ENCODE results near the gene CEMIP. TPM values are rescaled to one million over a fixed set of nuclear protein-coding genes. Genes with fewer than 3 reads are reported as not detected.

Gene CEMIP
- polyA plus RNA-seq, 10 donors = 0.94 to 3.5 (median 2.0) TPM

GRCh38 chr15:80780416-80781221 lies 1.4 kb downstream of the CEMIP start:
- peak; percentile 45 to 85 (median 70) for DNase-seq

- DNase-seq = no peak
Observed at GRCh38 chr15:80783260-80783659, 4.1 kb downstream of the CEMIP start.

DNA sequence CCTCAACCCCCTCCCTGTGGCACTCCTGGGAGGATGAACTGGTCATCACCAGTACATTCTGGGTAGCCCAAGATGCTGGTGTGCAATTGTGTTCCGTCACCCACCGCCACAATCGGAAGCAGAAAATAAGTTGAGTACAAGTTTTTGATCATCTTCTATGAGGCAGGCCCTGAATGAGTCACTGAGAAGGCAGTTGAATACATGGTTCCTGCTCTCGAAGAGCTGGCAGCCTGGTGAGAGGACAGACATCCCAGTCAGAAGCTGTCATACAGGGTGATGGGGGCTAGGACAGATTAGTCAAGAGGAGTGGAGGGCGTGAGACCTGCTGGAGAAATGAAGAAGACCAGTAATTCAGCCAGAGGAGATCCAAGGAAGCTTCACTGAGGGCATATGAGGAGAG lies 6.2 kb downstream of the CEMIP start:
- DNase-seq = no peak

DNA sequence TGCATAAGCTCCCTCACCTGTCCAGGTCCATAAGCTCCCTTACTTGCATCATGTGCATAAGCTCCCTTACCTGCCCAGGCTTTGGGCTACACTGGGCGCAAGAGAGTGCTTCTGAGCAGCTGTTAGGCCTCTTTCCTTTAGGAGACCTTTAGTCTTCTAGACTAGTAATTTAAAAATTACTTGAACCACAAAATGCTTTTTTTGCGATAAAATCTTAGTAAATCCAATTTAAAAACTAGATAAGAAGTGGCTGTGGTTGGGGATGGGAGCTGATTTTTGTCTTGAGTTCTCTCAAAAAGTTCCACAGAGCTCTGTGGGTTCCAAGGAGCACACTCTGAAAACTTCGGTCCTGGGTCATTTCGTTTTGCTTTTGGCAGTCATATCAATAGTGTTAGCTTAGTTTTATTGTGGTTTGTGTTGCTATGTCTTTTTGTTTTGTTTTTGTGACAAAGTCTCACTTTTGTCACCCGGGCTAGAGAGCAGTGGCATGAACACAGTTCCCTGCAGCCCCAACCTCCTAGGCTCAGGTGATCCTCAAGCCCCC lies 6.7 kb downstream of the CEMIP start:
- no peak for DNase-seq

GRCh38 chr15:80787316-80787715 lies 8.1 kb downstream of the CEMIP start:
- DNase-seq = no peak

DNA sequence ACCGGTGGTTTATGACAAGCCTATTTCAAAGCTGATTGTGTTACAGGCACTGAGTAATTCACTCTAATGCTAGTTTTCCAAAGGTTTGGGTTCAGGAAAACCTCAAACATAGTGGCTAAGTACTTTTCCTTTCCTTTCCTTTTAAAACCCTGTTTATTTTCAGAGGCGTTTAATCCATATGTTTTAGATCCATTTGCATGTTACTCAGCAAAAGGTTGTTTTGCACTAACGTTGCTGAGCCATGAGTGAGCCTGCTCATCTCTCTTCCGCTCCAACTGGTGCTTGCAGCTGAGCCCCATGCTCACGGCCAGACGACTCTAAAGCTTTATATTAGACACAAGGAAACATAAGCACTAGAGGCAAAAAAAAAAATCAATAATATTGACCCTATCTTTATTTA lies 9.4 kb downstream of the CEMIP start:
- DNase-seq = peak in 1 of 3 donors; percentile 39

GRCh38 chr15:80789296-80789695 lies 10.1 kb downstream of the CEMIP start:
- DNase-seq = no peak

DNA sequence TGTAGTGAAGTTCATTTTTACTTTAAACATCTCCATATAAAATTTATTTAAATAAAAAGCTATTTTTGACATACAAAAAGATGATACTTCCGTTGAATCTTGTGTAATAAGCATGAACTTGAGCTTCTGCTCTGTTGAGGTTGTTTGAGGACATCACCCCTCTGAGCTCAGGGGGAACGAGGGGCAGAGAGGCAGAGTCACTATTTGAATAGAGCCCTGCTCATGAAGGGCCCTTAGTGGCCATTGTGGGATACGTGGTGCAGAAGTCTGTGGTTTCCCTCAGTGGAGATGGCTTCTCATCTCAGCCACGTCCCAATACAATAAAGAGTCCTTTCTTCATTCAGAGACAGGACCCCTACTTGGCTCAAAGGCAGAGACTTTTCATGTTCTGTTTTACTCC lies 10.6 kb downstream of the CEMIP start:
- no peak for DNase-seq

DNA sequence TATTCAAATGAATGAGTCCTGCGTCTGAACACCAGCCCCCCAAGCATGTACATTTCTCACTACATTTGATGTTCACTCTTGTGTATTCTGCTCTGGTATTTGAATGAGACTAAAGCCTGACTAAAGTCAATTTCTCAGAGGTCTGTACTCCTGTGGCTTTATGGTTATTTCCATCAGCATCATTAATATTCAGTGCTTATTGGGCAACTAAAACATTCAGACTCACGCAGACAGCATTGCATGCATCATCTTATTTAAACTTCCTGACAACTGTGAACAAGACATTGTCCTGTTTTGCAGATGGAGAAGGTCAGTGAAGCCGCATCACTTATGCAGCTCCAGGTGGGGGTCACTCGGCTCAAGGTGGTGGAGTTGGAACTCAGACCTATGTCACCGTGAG lies 11.1 kb downstream of the CEMIP start:
- no peak for DNase-seq

- DNase-seq = no peak
Observed at GRCh38 chr15:80791004-80791403, 11.8 kb downstream of the CEMIP start.

GRCh38 chr15:80796407-80796806 lies 17.2 kb downstream of the CEMIP start:
- no peak for DNase-seq

- no peak for DNase-seq
Observed at GRCh38 chr15:80798911-80799310, 19.7 kb downstream of the CEMIP start.

- no peak for DNase-seq
Observed at GRCh38 chr15:80800067-80800466, 20.9 kb downstream of the CEMIP start.

GRCh38 chr15:80801891-80802680 lies 22.9 kb downstream of the CEMIP start:
- DNase-seq = peak in 1 of 3 donors; percentile 30

DNA sequence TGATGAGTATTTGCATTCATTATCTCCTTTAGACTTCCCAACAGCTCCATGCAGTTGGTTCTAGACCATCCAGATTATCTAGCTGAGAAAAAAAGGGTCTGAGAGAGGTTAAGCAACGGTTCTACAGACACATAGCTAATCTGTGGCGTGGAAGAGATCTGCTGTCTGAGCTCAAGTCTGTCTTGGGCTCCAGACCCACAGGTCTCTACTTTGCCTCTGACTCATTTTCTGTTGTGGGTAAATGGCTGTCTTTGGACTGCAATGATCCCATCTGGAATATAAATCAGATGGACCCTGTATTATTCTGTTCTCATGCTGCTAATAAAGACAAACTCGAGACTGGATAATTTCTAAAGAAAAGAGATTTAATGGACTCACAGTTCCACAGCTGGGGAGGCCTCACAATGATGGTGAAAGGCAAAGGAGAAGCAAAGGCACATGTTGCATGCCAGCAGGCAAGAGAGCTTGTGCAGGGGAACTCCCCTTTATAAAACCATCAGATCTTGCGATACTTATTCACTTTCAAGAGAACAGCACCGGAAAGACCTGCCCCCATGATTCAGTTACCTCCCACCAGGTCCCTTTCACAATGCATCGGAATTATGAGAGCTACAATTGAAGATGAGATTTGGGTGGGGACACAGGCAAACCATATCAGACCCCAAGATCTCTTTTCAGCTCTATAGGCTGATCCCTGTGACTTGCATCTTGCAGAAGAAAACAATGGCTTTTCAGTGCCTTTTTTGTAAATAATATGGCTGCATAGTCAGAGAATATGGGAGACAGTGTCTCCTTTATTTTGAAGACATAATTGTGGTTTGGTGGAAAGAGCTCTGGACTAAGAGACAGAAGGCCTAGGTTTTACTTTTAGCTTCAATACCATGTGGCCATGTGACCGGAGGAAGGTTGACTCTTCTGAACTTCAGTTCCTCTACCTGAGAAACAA lies 24.7 kb downstream of the CEMIP start:
- no peak for DNase-seq

GRCh38 chr15:80804970-80805495 lies 25.9 kb downstream of the CEMIP start:
- no peak for DNase-seq

DNA sequence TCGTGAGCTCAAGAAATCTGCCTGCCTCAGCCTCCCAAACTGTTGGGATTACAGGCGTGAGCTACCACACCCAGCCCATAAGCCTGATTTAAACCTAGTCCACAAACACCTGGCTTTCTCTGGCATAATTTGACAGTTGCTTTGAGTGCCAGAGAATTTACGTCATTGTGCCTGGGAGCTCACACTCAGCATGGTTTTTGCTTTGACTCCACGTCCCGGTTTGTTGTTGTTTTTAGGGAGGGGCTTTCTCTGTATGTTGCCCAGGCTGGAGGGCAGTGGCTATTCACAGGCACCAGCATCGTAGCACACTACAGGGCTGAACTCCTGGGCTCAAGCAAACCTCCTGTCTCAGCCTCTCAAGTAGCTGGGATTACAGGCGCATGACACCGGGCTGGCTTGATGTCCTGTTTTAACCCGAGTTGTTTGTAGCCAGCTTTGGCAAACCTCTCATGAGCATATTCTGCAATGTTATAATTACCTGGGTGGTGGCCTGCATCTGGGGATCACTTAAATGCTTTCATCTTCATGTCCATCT lies 32.7 kb downstream of the CEMIP start:
- no peak for DNase-seq

DNA sequence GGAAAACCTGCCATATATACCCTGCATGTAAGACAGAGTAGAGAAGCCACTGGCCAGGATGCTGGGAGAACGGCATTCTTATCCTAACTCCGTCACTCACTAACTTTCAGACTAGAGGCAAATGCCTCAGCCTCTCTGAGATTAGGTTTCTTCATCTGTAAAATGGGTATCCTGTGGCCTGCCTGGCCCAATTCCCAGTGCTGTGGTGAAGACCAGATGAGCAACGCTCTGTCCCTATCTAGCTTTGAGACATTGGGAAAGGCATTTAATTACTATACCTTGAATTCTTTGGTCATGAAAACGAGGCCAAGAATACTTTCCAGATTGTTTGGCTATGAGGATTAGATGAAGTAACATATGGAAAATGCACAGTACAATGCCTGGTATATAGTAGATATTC lies 35.9 kb downstream of the CEMIP start:
- DNase-seq = no peak

DNA sequence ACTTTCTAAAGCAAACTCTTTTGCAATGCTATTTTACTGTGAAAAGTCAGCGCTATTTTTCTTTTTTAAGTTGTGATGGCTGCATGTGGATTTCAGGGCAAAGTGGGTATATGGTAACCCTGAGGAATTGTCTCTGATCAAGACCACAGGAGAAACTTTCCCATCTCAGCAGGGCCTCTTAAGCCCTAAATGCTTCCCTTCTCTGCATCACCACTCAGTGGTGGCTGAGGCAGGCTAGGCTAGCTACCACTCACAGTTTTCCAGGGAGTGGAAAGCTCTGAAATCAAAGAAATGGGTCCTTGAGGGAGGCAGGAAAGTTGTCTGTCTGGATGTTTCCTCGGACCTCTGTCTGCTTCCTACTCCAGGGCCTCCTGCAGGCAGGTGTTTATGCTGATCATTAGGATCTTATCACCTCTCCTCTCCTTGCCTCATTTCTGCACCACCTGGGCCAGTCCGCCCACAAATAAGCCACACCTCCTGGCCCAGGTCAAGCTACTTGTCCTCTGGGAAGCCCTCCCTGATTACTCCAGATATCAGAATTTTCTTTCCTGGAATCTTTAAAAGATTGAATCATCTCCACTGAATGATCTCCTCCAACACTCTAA lies 37.0 kb downstream of the CEMIP start:
- no peak for DNase-seq

DNA sequence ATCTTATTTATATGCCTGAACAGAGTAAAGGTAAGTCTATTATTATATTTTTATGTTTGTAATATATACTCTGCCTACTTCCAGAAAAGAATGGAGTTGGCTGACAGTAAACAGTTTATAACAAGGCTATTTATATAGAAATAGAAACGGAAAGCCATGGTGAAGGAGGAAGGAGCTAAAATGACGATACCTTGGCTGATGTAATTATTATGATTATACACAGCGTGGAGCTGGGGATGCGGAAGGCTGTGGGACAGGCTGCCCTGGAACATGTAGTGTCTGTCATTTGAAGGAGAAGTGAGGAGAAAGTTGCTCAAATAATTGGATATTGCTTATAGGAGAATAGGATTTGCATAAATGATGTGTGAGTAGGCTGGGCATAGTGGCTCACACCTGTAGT lies 37.8 kb downstream of the CEMIP start:
- no peak for DNase-seq

- DNase-seq = no peak
Observed at GRCh38 chr15:80817901-80818300, 38.7 kb downstream of the CEMIP start.
